Bone marrow (tissue), 2 donors: ENCODE data around the gene KSR1.

Experiments
- DNase-seq, 2 donors: peaks; one replicate each; lab custom pipeline; 2025; lab: John Stamatoyannopoulos, UW

KSR1 gene

DNA sequence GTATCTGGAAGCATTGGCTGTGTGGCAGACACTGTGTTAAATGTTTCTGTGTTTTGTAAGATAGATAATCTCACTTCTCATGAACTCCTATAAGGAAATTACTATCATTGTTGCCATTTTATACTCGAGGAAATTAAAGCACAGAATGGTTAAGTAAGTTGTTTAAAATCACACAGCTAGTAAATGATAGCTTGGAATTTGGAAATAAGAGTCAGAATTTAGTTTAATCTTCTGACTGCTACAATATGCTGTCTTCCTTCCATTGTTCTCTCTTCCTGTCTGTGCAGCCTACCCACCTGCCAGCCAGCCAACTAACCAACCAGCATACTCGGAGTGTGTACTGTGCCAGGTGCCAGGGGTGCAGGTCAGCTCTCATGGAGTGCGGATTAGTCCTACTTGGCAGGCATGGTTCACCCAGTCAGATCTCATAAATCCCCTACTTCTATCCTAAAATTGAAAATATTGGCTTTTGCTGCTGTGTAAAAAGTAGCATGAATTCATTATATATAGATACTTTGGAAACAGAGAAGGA is 94.8 kb downstream of the KSR1 start:
- no peak for DNase-seq

DNA sequence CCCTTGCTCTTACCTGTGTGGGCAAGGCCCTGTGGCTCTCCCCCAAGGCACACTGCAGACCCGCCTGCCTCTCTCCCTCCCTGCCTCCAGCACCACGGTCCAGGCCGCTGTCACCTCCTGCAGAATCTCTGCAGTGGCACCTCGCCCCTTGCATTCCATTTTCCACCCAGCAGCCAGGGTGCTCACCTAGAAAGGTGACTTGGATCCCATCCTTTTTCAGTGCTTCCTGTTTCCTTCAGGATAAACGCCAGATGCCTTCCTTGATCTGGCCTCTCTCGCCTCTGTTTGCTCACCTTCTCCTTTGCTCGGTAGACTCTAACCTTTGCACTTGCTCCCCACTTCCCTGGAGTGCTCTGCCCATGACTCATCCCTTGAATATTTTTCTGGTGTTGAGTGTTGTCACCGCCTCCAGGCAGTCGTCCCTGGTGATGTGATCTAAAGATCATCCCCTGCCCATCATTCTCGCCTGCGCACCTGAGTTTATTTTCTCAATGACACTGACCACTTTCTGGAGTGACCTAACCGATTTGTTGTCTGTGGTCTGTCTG is 95.5 kb downstream of the KSR1 start:
- no peak for DNase-seq

DNA sequence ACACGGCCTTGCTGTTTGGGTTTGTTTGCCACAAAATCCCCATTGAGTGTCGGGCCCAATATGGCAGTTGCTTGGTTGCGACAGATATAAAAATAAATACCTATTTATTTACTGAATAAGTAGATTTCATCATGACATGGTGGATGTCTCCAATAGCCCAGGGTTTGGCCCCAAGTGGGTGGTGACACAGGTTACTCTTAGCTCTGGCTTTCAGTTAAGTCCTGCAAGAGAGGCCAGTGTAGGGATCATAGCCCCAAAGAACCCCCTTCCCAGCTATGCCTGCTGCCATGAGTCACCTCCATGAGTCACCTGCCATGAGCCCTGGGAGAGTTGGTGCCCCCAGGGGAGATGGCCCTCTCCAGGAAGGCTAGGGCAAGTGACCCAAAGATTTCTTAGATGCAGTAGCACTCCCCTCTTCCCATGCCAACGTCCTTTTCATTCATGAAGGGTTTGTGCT is 96.1 kb downstream of the KSR1 start:
- no peak for DNase-seq

DNA sequence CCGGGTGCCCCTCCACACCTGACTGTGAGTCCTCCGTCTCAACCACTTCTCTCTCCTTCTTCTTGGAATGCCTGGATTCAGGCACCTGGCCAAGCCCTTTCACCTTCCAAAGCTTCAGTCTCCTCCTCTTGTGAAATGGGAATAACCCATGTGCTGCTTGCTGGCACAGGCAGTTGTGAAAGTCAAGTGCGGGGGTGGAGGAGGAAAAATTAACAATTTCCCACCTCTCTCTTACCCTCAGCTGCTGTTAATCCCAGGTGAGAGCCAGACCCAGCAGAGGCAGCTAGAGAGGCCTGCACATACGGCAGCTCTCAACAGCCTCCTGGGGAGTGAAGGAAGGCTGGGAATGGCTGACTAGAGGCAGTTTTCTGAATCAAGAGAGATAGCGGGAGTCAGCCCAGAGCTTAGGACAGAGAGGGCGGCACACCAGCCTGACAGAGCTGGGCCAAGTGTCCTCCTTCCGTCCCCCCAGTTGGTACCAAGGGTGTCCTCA is 96.8 kb downstream of the KSR1 start:
- DNase-seq = no peak

DNA sequence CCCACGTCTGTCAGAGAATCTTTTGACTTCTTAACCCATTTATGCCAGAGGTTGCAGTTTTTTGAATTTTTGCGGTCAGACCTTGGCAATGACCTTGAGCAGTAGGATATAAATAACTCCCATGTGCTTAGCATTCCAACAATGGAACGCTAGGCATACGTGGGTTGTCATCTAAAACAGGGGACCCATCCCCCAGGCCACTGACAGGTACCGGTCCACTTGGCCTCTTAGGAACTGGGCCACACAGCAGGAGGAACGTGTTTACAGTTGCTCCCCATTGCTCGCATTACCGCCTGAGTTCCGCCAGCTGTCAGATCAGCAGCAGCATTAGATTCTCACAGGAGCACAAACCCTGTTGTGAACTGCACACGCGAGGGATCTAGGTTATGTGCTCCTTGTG is 97.9 kb downstream of the KSR1 start:
- DNase-seq = no peak

DNA sequence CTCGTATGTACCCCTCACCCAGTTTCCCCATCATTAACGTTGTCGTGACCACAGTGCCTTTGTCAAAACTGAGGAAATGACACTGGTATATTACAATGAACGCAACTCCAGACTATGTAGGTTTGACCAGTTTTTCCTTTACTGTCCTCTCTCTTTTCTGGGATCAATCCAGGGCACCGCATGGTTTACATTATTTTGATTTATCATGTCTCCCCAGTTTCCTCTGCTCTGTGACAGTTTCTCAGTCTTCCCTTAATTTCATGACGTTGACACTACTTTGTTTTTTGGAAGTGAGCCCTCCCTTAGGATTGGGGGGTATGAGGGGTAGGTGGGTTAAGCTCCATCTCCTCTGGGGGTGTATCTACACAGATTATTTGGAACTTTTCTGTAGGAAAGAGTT is 98.7 kb downstream of the KSR1 start:
- no peak for DNase-seq

DNA sequence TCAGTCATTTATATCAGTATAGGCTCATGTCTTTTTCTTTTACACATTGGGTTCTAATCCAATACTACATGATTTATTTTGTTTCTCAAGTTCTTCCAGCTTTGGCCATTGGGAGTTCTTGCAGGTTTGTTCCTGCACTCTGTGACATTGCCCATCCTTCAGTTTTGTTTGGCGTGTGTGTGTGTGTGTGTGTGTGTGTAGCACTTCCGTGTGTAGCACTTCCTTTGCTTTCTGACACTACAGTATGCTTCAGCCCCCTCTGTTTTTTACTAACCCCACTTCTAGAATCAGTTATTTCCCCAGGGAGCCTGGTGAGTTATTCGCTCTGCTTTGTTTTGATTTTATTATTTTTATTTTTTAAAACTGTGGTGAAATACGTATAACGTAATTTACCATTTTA is 99.1 kb downstream of the KSR1 start:
- DNase-seq = peak in 1 of 2 donors; percentile 59

DNA sequence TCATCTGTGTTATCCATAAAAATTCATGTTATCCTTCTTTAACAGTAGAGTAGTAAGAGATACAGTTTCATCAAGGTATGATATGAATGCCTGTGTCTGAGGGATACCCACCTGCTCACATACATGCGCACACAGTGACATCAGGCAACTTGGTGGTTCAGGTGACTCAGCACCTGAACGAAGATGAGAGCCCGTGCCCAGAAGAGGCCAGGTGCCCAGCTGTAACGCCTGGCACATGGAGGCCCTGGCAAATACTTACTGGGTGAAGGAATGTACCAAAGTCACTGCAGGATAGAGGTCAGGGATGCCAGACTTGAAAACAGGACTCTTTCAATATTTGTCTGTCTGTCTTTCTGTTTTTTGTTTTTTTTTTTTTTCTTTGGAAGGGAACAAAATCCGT is 102.1 kb downstream of the KSR1 start:
- no peak for DNase-seq

DNA sequence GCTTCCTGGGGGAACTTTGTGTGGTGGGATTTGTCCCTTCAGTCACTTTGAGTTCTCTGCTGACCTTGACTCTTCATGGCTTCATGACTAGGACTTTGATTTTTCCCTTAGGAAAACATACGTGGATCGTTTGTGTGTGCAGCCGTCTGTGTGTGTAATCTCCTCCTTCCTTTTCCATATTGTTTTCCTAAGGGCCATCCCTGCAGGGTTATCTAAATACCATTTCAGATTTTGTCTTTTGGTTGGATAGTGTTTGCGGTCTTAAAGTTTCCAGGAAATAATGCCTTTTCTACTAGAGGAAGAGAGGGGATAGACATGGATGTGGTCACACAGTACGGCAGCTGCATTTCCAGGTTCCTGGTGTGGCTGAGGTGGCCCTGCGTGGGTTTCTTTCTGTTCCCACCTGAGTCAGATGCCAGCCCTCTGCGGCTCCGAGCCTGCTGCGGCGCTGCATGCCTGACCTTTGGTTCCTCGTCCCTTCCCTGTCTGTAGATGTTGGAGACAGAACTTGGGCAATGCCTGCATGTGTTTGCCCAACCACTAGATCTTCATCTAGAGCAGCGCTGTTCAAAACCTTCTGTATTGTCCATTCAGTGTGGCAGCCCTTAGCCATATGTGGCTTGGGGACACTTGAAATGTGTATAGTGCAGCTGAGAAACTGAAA is 102.7 kb downstream of the KSR1 start:
- DNase-seq = no peak

DNA sequence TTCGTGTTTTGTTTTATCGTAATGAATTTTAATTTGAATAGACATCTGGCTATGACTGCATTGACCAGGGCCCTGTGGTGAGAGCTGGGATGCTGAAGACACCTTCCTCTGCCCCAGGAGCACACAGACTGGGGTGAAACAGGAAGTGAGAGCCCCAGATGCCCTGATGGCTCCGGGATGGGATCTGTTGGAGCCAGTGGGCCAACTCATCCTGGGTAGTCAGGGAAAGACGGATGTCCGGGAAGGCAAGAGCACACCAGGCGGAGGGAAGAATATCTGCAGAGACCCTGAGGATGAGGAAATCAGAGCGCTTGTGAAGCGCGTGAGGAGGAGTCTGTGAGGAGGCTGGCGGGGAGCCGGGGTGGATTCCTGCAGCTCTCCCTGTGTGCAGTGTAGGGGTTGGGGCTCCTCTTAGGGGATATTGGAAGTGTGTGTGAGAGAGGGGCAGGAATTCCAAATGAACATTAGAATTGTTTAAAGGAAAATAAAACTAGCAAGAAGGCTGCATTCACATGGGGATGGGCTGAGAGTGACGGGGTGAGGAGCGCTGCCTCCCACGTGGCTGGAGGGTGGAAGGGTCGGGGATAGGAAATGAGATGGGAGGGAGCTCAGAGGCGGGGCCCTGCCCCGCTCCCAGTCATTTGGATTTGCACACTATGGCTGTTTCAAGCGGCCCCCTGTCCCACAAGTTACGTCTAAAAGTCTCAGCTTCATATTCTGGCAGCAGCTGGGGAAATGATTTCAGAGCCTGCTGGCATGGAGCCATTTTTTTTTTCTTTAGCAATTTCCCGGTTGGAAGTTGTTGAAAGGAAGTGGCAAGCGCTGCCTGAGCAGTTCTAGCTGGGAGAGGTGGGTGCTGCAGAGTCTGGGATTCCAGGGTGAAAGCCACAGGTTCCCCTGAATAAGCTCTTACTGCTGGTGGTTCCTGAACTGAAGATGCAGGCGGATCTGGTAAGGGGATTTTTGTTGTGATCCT is 103.5 kb downstream of the KSR1 start:
- no peak for DNase-seq

DNA sequence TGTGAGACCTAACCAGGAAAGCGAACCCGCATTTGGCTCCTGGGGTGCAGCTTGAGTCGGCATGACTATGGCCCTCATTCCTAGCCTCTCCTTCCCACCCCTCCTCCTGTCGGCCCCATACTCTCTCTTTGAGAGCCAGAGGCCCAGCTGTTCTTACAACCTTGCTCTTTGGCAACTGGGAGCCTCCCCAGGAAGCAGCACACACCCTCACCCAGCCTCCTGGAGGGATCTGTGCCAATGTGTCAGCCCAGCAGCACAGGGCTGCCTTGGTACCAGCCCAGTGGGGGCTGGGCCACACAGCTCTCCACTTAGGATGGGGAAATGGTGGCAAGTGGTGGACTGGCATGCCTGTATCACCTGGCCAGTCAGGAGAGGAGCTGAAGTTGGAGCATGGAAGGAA is 104.4 kb downstream of the KSR1 start:
- DNase-seq = no peak

DNA sequence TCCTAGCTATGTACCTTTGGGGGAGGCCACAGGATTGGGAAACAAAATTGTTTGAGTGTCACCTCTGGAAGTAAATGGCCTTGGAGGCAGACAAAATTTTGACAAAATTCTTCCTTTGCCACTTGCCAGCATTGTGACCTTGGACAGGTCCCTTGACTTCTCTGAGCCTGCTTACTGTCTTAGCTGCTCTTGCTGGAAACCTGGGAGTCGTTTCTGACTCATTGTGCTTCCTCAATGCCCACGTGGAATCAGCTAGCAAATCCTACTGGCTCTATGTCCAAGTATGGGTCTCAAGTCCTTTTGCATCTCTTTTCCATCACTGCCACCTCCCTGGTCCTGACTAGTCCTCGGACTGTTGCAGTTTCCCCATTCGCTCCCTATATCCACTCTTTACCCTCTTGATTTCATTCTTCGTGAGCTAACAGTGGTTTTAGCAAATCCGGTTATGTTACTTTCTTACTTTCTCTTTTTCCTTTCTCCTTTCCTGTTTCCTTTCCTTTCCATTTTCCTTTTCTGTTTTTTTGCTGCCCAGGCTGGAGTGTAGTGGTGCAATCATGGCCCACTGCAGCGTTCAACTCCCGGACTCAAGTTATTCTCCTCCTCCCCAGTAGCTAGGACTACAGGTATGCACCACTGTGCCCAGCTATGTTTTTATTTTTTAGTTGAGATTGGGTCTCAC is 106.7 kb downstream of the KSR1 start:
- DNase-seq = no peak

DNA sequence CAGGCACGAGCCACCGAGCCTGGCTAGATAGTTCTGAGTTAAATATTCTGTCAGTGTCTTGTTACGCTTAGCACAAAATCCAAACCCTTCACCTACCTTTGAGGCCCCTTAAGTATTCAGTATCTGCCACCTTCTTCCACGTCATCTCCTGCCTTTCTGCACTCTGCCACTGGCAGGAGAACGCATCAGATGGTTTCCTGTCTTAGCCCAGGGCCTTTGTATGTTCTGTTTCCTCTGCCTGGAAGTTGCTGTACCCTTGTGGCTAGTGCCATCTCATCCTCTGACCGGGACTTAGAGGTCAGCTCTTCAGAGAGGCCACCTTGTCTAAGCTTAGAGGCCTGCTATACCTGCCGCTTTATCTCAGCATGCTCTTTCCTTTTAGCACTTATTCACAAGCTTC is 107.3 kb downstream of the KSR1 start:
- no peak for DNase-seq

DNA sequence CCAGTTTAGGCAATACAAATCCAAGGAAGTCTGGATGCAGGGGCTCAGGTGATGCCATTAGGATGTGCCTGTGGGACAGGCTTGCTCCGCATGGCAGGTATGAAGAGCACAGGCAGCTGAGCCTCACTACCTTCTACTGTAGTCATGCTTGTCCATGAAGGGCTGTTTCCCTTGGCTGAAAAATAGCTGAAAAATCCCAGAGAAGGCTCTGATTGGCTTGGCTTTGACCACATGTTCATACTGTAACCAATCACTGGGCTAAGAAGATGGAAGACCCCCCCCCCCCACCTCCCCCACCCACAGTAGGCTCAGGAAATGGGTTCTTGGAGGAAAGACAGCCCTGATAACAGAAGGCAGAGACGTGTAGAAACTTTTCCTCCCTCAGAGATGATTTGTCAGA is 108.2 kb downstream of the KSR1 start:
- no peak for DNase-seq

DNA sequence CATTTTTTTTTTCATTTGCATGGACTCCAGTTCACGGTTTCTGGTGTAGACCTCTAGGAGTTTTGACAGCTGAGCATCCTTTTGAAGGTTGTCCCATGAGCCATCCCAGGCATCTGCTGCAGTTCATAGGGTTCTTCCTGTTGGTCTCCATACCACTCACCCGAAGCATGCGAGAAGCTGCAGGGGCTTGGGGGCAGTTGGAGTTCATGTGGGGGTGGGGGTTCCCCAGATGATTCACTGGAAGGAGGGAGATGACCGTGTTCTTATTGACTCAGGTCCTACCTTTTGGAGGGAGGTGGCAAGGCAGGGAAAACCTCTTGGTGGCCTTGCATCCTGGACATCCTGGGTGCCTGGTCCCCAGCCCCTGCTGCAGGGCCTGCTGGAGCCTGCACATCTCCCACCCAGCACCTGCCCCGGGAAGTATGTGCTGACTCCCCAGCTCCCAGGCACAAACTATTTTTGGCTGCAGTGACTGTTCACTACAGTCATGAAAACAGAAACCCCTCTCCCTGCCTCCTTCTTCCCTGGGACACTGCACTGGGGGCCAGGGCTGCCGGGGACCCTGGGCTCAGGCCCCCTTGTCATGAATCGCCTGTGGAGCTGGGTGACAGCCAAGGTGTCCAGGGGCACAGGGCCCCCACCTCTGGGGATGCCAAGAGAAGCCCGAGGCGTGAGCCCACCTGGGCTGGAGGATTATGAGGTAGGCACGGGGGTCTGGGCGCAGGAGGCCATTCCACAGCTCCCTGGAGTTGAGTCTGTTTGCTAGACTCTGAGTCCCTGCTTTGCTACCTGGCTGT is 109.8 kb downstream of the KSR1 start:
- DNase-seq = no peak

DNA sequence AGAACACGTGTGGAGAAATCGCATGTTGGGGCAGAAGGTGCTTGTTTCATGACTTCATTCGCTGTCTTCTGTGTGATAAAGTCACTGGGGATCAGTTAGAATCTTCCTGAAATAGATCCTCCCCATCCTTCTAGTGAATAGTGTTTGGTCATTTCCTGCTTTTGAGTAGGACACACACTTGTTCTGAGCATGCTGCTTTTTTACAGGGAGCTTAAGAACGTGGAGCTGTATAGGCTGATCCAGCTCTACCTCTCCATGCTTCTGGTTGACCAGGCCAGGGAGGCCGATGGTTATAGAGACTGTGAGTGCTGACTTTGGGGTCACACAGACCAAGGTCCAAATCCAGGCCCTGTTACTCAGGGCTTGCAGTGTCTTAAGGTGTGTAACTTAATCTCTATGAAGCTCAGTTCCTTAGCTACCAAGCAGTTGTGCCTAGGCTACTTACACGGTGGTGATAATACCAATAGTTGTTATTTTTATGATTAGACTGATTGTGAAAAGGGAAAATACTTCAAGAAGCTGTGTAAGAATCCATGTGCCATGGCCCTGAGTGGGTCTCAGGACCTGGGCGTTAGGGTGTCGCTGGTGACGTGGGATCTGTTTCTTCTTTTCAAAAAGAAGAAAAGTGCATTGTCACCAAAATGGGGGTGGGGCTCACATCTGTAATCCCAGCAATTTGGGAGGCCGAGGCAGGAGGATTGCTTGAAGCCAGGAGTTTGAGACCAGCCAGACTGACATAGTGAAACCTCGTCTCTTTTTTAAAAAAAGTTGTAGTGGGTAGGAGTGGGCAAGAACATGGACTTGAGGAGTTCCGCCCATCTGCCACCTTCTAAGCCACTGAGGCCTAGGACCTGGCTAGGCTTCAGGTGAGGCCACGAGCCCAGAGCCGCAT is 110.7 kb downstream of the KSR1 start:
- no peak for DNase-seq

DNA sequence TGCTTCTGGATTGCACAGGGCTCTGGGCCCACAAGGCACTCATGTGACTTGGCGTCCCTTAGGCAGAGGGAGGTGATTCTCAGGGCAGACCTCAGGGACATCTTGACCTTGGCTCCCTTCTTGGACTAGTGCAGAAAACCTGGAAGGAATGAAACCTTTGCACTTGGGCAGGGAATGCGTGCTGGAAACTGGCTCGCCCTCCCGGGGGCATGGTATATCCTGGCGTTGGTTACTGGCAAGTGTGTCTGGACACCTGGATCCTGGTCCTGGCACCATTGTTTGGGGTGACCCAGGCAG is 111.3 kb downstream of the KSR1 start:
- DNase-seq = no peak

DNA sequence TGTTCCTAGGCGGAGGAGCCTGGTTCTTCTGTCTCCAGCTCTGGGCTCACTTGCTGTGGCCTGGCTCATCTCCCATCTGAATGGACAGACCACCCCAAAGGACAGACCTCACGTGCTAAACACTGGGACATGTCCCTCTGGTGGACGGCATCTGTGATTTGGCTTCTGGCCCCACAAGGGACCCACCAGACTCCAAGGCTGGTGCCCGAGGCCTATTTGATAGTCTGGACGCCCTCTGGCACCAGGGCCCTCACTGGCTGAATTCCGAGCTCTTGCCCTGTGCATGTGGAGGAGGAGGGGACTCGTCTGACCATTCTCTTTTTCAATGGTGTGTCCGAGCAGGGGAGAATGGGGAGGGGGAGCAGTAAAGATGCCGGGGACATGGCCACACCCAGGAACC is 112.0 kb downstream of the KSR1 start:
- DNase-seq = no peak

DNA sequence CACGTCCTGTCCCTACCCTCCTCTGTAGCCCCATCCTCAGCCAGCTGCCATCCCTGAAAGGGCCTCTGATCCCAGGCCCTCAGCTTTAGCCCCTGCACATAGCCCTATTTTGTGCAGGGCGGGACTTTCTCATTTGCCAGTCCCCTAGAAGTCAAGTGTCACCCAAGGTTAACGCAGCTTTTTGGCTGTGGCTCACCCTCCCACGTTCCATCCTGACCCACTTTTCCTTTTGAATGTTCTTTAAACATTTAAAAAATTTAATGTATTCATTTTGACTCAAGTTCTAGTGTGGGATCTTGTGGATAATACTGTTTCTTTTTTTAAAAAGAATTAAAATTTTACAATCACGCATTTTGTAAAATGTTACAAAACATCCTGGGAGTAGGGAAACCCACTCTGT is 112.6 kb downstream of the KSR1 start:
- DNase-seq = no peak

DNA sequence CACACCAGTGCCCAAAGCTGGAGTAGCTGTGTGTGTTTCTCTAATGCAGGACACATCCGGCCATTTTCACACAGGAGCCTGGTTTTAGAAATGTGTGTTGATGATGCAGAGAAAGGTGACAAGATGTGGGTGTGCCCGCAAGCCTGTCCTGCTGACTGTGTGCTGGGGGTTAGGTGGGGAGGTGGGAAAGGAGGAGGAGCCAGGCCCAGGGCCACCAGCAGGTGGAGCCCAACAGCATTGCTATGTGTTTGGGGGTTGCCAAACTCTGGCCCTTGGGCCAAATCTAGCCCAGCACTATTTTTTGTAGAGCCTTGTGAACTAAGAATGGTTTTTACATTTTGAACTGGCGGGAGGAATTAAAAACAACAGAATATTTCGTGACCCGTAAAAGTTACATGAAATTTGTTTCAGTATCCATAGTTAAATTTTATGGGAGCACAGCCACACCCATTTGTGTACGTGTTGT is 113.0 kb downstream of the KSR1 start:
- peak in 1 of 2 donors; percentile 22 for DNase-seq
